Measurements from ENCODE around the gene ROMO1. TPM values are rescaled to one million over a fixed set of nuclear protein-coding genes. Genes with fewer than 3 reads are reported as not detected.
"Not testable (repeated sequence)": the region's sequence is repeated elsewhere in the genome, so short reads cannot be mapped to it uniquely, and the experiment has no call there.

The ROMO1 gene
- total and polyA plus RNA-seq, 2 experiments from 2014 or later: 152 to 881 TPM

DNA sequence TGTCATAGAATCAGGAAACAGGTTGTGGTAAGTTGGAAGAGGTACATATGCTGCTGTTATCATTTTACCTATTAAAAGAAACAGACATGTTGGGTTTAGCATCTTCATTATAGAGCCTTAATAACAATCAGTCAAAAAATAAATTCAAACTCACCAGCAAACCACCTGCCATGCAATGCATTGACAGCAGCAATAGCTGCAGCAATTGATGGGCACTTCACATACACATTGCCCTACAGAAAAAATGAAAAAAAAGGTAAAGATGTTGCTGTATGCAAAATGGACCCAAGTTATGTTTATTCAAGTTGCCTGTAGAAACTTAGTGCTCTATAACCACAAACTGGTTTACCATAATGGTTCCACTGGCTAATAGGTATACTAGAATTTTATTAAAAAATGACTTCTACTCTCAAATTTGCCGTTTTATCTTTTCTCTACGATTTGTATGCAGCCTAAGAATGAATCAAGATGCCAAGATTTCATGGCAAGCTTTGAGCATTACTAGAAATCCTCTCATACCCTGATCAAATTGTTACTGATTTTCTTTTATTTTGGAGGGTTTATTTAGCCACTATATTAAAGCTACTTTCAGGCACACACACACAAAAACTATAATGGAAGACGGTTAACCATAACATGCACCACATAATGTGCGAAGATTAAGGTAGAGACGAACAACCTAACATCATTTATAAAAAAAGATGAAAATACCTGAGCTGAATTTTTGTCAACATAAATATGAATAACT, 5.5 kb downstream of the ROMO1 start:
- Histone ChIP-seq H3F3A (replicated peaks; ENCODE audit: low read depth) (peaks cover 64% of the 10 kb centered on the region), H4K20me1 (replicated peaks; ENCODE audit: insufficient read depth) (peaks cover 29% of the 10 kb centered on the region), H3K36me3 (ENCODE audit: insufficient read depth) (peaks cover 61% of the 10 kb centered on the region), H3K27ac (ENCODE audit: low read depth) (no peak overlapping the region), H3K4me1 (ENCODE audit: insufficient read depth) (peaks cover 9% of the 10 kb centered on the region), H3K27me3 (ENCODE audit: insufficient read depth) (no peaks in the 10 kb centered on the region), H3K79me2 (replicated peaks; ENCODE audit: insufficient read depth) (peaks cover 19% of the 10 kb centered on the region), H3K9me2 (ENCODE audit: insufficient read depth) (no peaks in the 10 kb centered on the region), H3K4me3 (no peak overlapping the region), H2AFZ (no peak overlapping the region), H3K4me2 (no peak overlapping the region)
- no peak for TF ChIP-seq ZNF114 (CRISPR knock-in tag; IDR thresholded peaks at IDR 0.05)
- TF ChIP-seq, protein P1, sequence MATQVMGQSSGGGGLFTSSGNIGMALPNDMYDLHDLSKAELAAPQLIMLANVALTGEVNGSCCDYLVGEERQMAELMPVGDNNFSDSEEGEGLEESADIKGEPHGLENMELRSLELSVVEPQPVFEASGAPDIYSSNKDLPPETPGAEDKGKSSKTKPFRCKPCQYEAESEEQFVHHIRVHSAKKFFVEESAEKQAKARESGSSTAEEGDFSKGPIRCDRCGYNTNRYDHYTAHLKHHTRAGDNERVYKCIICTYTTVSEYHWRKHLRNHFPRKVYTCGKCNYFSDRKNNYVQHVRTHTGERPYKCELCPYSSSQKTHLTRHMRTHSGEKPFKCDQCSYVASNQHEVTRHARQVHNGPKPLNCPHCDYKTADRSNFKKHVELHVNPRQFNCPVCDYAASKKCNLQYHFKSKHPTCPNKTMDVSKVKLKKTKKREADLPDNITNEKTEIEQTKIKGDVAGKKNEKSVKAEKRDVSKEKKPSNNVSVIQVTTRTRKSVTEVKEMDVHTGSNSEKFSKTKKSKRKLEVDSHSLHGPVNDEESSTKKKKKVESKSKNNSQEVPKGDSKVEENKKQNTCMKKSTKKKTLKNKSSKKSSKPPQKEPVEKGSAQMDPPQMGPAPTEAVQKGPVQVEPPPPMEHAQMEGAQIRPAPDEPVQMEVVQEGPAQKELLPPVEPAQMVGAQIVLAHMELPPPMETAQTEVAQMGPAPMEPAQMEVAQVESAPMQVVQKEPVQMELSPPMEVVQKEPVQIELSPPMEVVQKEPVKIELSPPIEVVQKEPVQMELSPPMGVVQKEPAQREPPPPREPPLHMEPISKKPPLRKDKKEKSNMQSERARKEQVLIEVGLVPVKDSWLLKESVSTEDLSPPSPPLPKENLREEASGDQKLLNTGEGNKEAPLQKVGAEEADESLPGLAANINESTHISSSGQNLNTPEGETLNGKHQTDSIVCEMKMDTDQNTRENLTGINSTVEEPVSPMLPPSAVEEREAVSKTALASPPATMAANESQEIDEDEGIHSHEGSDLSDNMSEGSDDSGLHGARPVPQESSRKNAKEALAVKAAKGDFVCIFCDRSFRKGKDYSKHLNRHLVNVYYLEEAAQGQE (IDR thresholded peaks at IDR 0.05; ENCODE audit: unreplicated experiment): no peak
- TF ChIP-seq JUNB (IDR thresholded peaks at IDR 0.05; ENCODE audit: unreplicated experiment): no peak
- H3K36me3 Mint-ChIP-seq (ENCODE audit: low read depth): peaks cover 85% of the 10 kb centered on the region
- H3K27ac Mint-ChIP-seq: no peak overlapping the region
- no peaks in the 10 kb centered on the region for H3K9me3 Mint-ChIP-seq
- DNase-seq (ENCODE audit: low spot score): no peak
- no peak overlapping the region; the same call in 2 of the 3 replicates for H3K4me3 Mint-ChIP-seq
- H3K27me3 Mint-ChIP-seq (ENCODE audit: insufficient read depth, low read depth, poor library complexity): peaks cover 10% of the 10 kb centered on the region
- ATAC-seq: no peak
- H3K4me1 Mint-ChIP-seq: peaks cover 3% of the 10 kb centered on the region; the same call in 2 of the 3 replicates

DNA sequence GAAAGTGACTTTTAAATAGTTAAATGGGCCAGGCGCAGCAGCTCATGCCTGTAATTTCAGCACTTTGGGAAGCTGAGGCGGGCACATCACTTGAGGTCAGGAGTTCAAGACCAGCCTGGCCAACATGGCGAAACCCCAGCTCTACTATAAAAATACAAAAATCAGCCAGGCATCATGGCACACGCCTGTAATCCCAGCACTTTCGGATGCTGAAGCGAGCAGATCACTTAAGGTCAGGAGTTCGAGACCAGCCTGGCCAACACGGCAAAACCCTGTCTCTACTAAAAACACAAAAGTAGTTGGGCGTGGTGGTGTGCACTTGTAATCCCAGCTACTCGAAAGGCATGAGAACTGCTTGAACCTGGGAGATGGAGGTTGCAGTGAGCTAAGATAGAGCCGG, 6.7 kb downstream of the ROMO1 start:
- peaks cover 41% of the 10 kb centered on the region for H4K20me1 ChIP-seq (replicated peaks; ENCODE audit: insufficient read depth)
- H3K36me3 Mint-ChIP-seq (ENCODE audit: low read depth): peaks cover 95% of the 10 kb centered on the region
- H3K9me2 ChIP-seq (ENCODE audit: insufficient read depth); H3K9me3 Mint-ChIP-seq; ATAC-seq; H3K4me3 ChIP-seq; H3K27me3 Mint-ChIP-seq (ENCODE audit: insufficient read depth, low read depth, poor library complexity); DNase-seq (ENCODE audit: low spot score); H3K27me3 ChIP-seq (ENCODE audit: insufficient read depth); H3K4me2 ChIP-seq; H3K4me1 ChIP-seq (ENCODE audit: insufficient read depth); H3K27ac Mint-ChIP-seq; H3K4me3 Mint-ChIP-seq; H2AFZ ChIP-seq; H3K4me1 Mint-ChIP-seq: not testable (repeated sequence)
- H3K79me2 ChIP-seq (replicated peaks; ENCODE audit: insufficient read depth): peaks cover 22% of the 10 kb centered on the region
- 0 out of 2 replicates have a peak overlapping the region, but pooled peaks have one; percentile 14 for H3K27ac ChIP-seq (ENCODE audit: low read depth)
- peaks cover 73% of the 10 kb centered on the region for H3K36me3 ChIP-seq (ENCODE audit: insufficient read depth)
- H3F3A ChIP-seq (replicated peaks; ENCODE audit: low read depth): peaks cover 62% of the 10 kb centered on the region

DNA sequence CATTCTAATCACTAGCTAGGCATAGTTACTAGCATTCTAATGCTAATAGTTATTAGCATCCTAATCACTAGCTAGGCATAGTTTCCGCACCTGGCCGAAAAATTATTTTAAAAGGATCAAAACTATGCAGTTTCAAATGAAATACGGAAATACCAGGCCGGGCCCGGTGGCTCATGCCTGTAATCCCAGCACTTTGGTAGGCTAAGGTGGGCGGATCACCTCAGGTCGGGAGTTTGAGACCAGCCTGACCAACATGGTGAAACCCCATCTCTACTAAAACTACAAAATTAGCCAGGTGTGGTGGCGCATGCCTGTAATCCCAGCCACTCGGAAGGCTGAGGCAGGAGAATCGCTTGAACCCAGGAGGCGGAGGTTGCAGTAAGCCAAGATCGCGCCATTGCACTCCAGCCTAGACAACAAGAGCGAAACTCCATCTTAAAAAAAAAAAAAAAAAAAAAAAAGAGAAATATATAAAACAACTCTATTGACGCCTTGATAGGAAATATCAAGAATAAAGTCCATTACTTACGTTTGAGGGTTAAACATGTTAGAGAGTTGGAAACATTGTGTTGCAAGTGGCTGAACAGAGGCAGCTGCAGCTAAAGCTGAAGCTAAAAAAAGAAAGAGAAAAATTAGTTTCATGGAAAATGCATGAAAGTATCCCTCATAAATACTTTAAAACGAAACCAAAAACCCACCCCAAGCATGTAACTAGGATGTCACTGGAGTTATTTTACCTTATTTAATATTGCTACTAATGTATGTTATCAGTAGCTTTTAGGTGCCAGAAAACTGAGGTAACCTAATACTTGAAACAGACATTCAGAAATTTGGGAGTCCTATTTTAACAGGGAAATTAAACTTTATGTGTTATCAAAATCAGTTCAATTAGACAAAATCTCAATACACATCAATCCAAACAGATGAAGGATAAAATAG, 7.7 kb downstream of the ROMO1 start:
- H3K27ac Mint-ChIP-seq; H3K4me3 Mint-ChIP-seq; H3K4me1 ChIP-seq (ENCODE audit: insufficient read depth); H3K9me2 ChIP-seq (ENCODE audit: insufficient read depth); H3K27ac ChIP-seq (ENCODE audit: low read depth); H3K4me2 ChIP-seq; H3K27me3 ChIP-seq (ENCODE audit: insufficient read depth); DNase-seq (ENCODE audit: low spot score); H3K4me3 ChIP-seq; H2AFZ ChIP-seq; H3K4me1 Mint-ChIP-seq; H3K9me3 Mint-ChIP-seq; ATAC-seq: not testable (repeated sequence)
- Histone ChIP-seq H4K20me1 (replicated peaks; ENCODE audit: insufficient read depth) (peaks cover 48% of the 10 kb centered on the region), H3K36me3 (ENCODE audit: insufficient read depth) (peaks cover 83% of the 10 kb centered on the region), H3K79me2 (replicated peaks; ENCODE audit: insufficient read depth) (peaks cover 31% of the 10 kb centered on the region), H3F3A (replicated peaks; ENCODE audit: low read depth) (peaks cover 57% of the 10 kb centered on the region)
- Mint-ChIP-seq H3K27me3 (ENCODE audit: insufficient read depth, low read depth, poor library complexity) (peaks cover 11% of the 10 kb centered on the region), H3K36me3 (ENCODE audit: low read depth) (peaks cover 98% of the 10 kb centered on the region)

Data from GM23338 (cell line).